ENCODE results near the gene SESN2.

DNA sequence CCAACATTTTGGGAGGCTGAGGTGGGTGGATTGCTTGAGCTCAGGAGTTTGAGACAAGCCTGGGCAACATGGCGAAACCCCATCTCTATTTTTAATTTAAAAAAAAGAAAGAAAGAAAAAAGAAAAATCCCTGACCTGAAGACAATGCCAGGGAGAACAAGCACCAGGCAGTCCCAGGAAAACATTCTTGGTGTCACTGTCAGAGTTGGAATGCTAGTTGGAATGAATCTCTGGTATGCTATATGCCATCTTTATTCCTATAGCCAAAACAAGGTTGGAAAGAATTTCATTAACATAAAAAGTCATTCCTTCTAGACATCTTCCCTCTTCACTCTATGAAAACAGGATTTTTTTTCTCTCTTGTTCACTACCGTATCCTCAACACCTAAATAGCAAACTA lies 29.3 kb upstream of the SESN2 start:
- TF ChIP-seq POLR2A (IDR thresholded peaks at IDR 0.05): no peak
- TF ChIP-seq, protein P1, sequence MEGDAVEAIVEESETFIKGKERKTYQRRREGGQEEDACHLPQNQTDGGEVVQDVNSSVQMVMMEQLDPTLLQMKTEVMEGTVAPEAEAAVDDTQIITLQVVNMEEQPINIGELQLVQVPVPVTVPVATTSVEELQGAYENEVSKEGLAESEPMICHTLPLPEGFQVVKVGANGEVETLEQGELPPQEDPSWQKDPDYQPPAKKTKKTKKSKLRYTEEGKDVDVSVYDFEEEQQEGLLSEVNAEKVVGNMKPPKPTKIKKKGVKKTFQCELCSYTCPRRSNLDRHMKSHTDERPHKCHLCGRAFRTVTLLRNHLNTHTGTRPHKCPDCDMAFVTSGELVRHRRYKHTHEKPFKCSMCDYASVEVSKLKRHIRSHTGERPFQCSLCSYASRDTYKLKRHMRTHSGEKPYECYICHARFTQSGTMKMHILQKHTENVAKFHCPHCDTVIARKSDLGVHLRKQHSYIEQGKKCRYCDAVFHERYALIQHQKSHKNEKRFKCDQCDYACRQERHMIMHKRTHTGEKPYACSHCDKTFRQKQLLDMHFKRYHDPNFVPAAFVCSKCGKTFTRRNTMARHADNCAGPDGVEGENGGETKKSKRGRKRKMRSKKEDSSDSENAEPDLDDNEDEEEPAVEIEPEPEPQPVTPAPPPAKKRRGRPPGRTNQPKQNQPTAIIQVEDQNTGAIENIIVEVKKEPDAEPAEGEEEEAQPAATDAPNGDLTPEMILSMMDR (IDR thresholded peaks at IDR 0.05): no peak
- TF ChIP-seq POLR2AphosphoS5 (IDR thresholded peaks at IDR 0.05): no peak
